A673 (cell line): ENCODE results near the gene SUPT7L.

ENCODE experiments used
- CTCF ChIP-seq: fragments of 300-800, 200-600 bp; sonication (generic); conservative IDR thresholded peaks from 2 replicates; pipeline ENCODE4 v1.5.1; 2017; ENCODE audit warnings: low read depth, mild to moderate bottlenecking, antibody characterized with exemption, low read length, moderate library complexity, mixed read lengths
- EZH2 ChIP-seq: fragments of 200-600 bp; sonication (generic); IDR thresholded peaks from 2 replicates; pipeline ENCODE4 v1.6.1; 2017; ENCODE audit warnings: borderline replicate concordance, low read depth, mild to moderate bottlenecking, mixed read lengths, antibody characterized with exemption, low read length; ENCODE audit not compliant: poor library complexity, severe bottlenecking

- TF ChIP-seq EZH2: no peak
- no peak for TF ChIP-seq CTCF
Measured at GRCh38 chr2:27613985-27614384, 49.4 kb downstream of the SUPT7L start.
